T follicular helper cell (primary cell): Measurements from ENCODE around the gene C5AR2.
"Not testable (repeated sequence)": the region's sequence is repeated elsewhere in the genome, so short reads cannot be mapped to it uniquely, and the experiment has no call there.

Experiments
- DNase-seq: peaks from one replicate; pipeline ENCODE4 v3.0.0-alpha.2; 2020; ENCODE audit warnings: low read depth

C5AR2 gene

DNA sequence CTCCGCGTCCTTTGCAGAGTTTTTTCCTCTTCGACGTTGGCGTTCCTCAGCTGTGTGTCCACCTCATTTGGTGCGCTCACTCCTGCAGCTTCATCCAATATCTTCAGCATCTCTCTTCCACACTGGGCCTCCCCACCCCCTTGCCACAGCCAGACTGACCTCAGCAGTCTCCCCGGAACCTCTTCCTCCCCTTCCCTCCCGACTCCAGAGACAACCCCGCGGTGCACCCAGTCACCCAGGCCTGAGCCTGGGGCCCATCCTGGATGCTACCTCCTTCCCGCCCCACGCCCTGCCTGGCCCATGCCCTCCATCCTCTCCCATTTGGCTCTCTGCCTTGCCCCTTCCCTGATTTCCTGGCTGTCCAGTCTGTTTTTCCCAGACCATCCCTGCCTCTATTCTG, 8.1 kb upstream of the C5AR2 start:
- no peak for DNase-seq

DNA sequence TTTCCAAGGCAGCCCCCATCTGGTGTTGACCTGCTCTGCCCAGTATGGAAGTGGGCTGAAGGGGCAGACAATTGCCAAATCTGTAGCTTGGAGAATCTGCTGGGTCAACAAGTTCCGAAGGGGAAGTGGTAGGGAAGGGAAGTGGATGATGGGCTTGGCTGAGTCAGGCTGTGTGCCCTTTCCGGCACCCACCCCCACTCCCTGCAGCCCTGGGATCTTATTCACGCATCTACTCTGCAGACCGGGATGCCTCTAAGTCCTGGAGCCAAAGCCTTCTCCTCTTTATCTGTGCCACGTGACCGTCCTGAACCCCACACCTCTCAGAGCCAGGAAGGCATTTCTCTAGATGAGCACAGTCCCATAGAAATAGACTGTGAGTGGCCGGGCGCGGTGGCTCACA, 7.5 kb upstream of the C5AR2 start:
- no peak for DNase-seq

DNA sequence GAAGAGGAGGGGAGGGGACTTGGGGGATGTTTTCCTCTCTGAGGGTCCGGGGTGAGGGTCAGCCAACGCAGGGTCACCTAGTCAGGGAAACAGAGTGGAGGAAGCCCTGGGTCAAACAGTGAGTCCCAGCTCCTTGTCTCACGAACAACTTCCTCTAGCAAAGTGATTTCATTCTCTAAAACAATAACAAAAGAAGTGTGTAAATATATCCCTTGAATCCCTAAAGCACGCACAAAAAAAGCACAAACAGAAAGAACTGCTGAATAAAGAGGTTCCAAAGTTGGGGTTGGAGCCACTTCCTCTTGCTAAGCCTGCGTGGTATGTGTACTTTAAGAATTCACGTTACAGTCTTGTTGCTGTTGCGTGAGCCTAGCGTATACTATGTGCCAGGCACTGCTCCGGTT, 1.5 kb upstream of the C5AR2 start:
- DNase-seq, result no peak

DNA sequence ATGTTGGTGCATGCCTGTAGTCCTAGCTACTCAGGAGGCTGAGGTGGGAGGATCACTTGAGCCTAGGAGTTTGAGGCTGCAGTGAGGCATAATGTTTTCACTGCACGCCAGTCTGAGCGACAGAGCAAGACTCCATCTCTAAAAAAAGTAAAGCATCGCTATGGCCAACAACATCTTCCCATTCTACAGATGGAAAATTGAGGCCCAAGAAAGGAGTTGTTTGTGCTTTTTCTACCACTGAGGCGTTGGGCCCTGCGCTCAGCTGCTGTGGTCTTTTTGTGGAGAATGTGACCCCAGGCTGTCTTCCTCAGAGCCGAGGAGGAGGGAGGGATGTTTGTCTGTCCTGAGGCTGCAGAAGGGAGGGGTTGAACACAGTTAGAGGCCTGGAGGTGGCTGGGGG, 485 bp upstream of the C5AR2 start:
- no peak for DNase-seq

DNA sequence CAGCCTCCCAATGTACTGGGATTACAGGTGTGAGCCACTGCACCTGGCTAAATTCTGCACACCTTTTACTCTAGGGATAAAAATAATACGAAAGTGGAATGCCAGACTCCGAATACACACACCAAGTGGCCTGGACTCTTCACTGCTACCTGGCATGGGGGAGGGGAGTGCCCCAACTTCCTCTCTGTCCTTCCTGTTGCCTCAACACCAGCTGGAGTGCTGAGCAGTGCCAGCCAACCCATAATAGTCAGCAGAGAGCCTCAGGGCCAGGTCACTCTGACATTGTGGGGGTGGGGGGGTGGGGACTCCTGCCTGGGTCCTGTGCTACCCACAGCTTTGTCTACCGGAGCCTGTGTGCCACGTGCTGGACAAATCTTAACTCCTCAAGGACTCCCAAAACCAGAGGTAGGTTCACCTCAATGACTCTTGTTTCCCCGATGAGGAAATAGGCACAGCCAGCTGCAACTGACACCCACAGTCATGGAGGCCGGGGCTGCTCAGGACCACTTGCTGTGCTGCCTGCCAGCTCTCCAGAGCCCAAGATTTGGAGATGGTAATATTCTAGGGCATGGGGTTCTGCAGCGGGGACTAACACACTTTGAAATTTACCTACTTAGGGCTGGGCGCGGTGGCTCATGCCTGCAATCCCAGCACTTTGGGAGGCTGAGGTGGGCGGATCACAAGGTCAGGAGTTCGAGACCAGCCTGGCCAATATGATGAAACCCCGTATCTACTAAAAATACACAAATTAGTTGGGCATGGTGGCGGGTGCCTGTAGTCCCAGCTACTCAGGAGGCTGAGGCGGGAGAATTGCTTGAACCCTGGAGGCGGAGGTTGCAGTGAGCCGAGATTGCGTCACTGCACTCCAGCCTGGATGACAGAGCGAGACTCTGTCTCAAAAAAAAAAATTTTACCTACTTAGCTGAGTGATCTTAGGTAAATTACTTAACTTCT, 5.1 kb downstream of the C5AR2 start:
- not testable (repeated sequence) for DNase-seq

DNA sequence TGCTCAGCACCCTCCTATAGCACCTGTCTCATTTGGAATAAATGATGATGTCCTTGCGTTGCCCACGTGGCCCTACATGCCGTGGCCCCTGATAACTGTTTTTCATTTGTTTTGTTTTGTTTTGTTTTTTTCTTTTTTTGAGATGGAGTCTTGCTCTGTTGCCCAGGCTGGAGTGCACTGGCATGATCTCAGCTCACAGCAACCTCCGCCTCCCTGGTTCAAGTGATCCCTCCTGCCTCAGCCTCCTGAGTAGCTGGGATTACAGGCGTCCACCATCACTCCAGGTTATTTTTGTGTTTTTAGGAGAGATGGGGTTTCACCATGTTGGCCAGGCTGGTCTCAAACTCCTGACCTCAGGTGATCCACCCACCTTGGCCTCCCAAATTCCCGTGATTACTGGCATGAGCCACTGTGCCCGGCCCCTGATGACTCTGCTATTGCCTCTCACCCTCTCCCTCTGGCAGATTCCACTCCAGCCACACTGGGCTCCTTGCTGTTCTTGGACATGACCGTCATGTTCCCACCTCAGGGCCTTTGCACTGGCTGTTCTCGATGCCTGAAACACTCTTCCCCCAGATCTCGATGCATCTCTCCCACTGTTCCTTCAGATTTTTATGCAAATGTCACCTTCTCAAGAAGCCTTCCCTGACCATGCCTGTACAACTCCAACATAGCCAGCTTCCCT, 7.4 kb downstream of the C5AR2 start:
- no peak for DNase-seq

DNA sequence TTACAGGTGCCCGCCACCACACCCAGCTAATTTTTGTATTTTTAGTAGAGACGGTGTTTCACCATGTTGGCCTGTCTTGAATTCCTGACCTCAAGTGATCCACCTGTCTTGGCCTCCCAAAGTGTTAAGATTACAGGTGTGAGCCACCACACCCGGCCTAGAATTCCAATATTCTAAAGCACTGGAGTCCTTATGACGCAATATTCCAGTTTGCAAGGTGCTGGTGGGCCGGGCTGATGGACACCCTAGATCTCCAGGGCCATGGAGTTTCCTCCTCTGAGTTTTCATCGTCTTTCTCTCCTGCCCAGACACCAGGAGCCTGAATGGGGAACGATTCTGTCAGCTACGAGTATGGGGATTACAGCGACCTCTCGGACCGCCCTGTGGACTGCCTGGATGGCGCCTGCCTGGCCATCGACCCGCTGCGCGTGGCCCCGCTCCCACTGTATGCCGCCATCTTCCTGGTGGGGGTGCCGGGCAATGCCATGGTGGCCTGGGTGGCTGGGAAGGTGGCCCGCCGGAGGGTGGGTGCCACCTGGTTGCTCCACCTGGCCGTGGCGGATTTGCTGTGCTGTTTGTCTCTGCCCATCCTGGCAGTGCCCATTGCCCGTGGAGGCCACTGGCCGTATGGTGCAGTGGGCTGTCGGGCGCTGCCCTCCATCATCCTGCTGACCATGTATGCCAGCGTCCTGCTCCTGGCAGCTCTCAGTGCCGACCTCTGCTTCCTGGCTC, 8.7 kb downstream of the C5AR2 start:
- no peak for DNase-seq

DNA sequence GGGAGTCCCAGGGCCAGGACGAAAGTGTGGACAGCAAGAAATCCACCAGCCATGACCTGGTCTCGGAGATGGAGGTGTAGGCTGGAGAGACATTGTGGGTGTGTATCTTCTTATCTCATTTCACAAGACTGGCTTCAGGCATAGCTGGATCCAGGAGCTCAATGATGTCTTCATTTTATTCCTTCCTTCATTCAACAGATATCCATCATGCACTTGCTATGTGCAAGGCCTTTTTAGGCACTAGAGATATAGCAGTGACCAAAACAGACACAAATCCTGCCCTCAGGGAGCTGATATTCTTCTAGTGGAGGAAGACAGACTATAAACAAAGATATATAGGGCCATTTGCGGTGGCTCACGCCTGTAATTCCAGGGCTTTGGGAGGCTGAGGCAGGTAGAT, 9.8 kb downstream of the C5AR2 start:
- DNase-seq, result no peak

DNA sequence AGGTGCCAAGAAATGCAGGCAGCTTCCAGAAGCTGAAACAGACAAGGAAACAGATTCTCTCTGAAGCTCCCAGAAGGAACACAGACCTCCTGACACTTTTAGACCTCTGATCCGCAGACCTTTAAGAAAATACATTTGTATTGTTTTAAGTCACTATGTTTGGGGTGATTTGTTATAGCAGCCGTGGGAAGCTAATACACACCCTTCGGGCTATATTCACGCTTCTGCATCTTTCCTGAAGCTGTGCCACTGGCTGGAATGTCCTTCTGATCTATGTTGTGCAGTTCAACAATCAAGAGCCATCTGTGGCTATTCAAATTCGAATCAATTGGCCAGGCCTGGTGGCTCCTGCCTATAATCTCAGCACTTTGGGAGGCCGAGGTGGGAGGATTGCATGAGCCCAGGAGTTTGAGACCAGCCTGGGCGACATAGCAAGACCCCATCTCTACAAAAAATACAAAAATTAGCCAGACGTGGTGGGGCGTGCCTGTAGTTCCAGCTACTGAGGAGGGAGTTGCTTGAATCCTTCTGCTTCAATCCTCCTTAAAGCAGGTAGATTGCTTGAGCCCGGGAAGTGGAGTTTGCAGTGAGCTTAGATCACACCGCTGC, 11.3 kb downstream of the C5AR2 start:
- no peak for DNase-seq

DNA sequence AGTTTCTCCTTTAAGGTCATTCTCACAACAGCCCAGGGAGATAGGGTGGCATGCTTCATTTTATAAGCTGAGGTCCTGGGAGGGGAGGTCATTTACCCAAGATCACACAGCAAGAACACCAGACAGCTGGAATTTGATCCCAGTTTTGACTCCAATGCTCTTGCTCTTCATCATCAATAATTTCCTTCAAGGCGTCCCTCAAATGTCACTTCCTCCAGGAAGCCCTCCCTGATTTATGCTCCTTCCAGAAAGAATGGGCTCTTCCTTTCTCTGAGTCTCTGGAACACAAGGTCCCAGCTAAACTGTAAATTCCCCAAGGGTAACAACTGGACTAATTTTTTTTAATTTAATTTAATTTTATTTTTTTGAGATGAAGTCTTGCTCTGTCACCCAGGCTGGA, 12.4 kb downstream of the C5AR2 start:
- DNase-seq, result no peak

DNA sequence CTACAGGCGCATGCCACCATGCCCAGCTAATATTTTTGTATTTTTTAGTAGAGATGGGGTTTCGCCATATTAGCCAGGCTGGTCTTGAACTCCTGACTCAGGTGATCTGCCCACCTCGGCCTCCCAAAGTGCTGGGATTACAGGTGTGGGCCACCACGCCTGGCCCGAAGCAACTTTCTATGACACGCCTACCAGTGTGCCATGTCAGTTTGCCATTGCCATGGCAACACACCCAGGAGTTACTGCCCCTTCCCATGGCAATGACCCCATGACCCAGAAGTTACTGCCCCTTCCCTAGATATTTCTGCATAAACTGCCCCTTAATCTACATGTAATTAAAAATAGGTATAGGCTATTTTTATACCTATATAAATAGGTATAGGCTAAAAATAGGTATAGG, 14.0 kb downstream of the C5AR2 start:
- not testable (repeated sequence) for DNase-seq

DNA sequence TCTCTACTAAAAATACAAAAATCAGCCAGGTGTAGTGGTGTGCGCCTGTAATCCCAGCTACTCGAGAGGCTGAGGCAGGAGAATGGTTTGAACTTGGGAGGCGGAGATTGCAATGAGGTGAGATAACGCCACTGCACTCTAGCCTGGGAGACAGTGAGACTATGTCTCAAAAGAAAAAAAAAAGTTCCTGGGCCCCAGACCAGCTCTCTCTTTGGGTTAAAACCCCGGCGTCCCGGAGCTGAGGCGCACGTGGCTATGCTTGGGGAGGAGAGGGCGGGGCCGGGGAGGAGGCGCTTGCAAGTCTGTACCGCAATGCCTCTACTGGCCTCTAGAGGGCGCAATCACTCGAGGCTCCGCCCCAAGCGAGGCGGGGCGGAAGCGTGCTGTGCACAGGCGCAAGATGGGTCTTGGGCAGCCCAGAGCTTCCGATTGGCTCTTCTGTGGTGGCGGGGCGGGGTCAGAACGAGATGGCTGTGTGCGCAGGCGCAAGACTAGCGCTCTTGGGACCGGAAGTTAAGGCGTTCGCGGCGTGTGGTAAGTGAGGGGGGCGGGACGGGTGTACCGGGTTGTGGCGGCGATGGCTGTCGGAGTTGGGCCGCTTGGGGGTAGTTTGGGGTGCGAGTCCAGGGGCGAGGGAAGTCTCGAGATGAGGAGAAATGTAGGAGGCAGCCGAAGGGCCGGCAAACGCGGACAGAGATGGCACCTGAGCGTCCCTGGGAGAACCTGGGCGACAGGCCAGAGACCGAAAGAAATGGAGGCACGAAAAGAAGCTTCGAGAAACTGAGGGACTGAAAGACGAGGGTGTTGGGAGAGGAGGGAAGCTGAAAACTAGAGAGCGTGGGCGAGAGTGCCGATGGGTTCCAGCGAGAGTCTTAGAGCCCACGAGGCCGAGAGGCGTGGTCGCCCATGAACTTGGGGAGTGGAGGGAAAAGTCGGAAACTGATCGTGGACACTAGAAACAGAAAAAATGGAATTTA, 17.1 kb downstream of the C5AR2 start, which contains the start of gene DHX34:
DHX34 (plus strand) TSS at position 497 of the 977 bp plus-strand sequence. CDS start 3,716 bp downstream, outside the sequence.
- peak; percentile 98 for DNase-seq

DNA sequence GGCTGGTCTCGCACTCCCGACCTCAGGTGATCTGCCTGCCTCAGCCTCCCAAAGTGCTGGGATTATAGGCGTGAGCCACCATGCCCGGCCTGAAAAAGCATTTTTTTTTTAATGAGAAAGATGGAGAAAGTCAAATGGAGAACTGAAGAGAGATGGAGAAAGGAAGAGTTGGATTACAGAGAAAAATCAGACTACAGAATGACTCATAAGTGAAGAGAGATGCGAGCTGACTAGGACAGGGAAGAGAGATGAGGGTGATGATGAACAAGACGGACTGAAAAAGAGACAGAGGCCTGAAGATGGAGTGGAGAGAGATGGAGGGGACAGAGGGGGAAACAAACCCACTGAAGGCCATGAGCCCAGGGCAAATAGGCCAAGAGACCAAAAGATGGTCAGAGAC, 18.7 kb downstream of the C5AR2 start:
- no peak for DNase-seq

DNA sequence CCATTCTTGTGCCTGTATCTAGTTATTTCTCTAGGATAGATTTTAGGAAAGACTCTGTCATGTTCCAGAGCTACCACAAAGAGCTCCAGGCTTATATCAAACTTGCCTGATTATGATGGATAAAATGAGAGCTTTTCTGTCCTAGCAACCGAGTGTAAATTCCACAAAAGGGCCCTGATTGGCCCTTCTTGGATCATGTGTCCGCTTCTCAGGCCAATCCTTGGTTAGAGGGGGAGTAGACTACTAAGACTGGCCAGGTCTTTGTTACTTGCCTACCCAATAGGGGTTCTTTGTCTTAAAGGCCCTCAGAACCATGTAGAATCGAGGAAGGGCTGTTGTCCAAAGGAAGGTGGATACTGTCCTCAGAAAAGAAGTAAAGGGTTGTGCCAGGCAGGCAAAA, 19.6 kb downstream of the C5AR2 start:
- no peak for DNase-seq

DNA sequence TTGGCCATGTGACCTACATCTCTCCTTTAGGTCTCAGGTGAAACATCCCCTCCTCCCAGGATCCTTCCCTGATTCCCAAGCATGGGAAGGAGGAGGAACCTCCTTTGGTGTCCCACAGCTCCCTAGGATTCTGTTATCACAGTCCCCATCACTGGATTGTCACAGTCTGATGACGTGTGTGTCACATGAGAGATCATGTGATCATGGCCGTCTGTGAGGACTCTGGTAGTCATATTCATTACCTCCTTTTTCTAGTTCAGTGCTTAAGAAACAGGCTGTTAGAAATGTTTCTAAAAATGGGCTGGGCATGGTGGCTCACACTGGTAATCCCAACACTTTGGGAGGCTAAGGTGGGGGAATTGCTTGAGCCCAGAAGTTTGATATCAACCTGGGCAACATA, 20.1 kb downstream of the C5AR2 start:
- no peak for DNase-seq

DNA sequence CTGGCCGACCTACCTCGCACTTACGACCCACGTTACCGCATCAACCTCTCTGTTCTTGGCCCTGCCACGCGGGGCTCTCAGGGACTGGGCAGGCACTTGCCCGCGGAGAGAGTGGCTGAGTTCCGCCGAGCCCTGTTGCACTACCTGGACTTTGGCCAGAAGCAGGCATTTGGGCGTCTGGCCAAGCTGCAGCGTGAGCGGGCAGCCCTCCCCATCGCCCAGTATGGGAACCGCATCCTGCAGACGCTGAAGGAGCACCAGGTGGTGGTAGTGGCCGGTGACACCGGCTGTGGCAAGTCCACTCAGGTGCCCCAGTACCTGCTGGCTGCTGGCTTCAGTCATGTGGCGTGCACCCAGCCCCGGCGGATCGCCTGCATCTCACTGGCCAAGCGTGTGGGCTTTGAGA, 21.3 kb downstream of the C5AR2 start:
- DNase-seq, result no peak

DNA sequence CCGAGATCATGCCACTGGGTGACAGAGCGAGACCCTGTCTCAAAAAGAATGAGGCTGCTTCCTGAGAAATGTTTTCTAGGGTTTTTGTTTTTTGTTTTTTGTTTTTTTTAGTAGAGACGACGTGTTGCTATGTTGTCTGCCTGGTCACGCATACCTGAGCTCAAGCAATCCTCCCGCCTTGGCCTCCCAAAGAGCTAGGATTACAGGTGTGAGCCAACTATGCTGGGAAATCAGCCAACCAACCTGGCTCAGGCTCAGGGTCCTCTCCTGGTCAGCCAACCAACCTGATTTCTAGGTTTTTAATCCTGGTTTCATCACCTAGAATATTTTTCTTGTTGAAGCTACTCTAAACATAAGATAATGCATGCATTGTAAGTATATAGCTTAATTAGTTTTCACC, 24.9 kb downstream of the C5AR2 start:
- DNase-seq, result no peak

DNA sequence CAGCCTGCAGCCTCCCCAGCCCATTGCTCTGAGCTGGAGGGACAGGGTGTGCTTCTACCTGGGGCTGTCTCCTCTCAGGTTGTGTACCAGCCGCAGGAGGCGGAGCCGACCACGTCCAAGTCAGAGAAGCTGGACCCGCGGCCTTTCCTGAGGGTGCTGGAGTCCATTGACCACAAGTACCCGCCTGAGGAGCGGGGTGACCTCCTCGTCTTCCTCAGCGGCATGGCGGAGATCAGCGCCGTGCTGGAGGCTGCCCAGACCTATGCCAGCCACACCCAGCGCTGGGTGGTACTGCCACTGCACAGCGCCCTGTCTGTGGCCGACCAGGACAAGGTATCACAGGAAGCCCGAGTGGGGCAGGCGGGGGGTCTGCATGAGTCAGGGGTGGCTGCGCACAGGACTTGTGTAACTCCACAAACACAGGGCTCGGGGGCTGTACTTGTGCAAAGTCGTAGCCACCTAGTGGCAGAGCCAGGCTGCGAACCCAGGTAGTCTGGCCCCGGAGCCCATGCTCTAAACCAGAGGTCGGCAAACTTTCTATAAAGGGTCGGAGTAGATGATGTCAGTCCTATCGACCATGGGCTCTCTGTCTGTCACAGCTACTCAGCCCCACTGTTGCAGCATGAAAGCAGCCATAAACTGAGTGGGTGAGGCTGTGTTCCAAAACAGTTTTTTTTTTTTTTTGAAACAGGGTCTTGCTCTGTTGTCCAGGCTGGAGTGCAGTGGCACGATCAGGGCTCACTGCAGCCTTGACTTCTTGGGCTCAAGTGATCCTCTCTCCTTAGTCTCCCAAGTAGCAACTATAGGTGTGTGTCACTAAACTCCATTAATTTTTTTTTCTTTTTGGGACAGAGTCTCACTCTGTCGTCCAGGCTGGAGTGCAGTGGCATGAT, 26.1 kb downstream of the C5AR2 start:
- no peak for DNase-seq

DNA sequence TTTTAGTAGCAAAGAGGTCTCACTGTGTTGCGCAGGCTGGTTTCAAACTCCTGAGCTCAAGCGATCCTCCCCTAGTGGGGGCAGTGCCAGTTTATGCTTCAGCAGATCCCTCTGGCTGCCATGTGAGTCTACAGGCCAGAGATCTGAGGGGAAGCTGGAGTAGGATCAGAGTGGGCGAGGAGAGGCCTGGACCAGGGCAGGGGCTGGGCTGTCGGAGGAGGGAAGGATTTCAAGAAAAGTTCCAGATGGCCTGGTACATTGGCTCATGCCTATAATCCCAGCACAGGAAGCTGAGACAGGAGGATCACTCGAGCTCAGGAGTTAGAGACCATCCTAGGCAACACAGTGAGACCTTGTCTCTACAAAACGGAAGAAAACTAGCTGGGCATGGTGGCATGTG, 27.0 kb downstream of the C5AR2 start:
- no peak for DNase-seq

DNA sequence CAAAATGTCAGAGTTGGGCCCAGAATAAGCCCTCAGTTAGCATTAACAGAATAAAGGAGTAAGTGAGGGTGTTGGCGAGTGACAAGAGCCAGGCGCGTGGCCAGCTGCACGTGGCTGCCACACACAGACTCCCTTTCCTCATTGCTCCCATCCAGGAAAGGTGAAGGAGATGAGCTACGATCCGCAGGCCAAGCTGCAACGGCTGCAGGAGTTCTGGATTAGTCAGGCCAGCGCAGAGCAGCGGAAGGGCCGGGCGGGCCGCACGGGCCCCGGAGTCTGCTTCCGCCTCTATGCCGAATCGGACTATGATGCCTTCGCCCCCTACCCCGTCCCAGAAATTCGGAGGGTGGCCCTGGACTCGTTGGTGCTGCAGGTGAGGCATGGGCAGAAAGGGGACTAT, 30.3 kb downstream of the C5AR2 start:
- no peak for DNase-seq
